Endothelial cell of umbilical vein (primary cell): ENCODE data around the gene MEIG1. TPM values are rescaled to one million over a fixed set of nuclear protein-coding genes. Genes with fewer than 3 reads are reported as not detected.

ENCODE experiments used
- polyA plus RNA-seq, 4 experiments: library from polyadenylated mRNA; depleted of rRNA in 3 of 4; stranded (reverse) in 3 of 4; unstranded in 1 of 4; fragments of >200 nt; gene quantifications; 2 replicates each; pipeline versions ENCODE4 v1.2.1 to v1.2.3, GENCODE V29; 2011 to 2012; ENCODE audit warnings: missing spikeins in 1 of 4
- total RNA-seq: library from RNA; stranded (reverse); gene quantifications from 2 replicates; pipeline ENCODE4 v1.2.3, GENCODE V29; 2021

Gene MEIG1
- total and polyA plus RNA-seq, 2 donors (not counting 3 experiments of a cell fraction or from before 2014, with no cell fraction given): 0.23 TPM; not detected in 1

Other genes with a start within 250 kb of the MEIG1 start
- 168 and 176 TPM in 2 replicates for gene FAM107B, start 184.5 kb upstream of the MEIG1 start, total RNA-seq
- gene FAM107B, start 184.5 kb upstream of the MEIG1 start, polyA plus RNA-seq: 27.0 and 39.2 TPM in 2 replicates
- 0.58 and 0.99 TPM in 2 replicates for gene CDNF, start 121.4 kb upstream of the MEIG1 start, total RNA-seq
- 0.25 and 0.40 TPM in 2 replicates for gene CDNF, start 121.4 kb upstream of the MEIG1 start, polyA plus RNA-seq
- 15.7 and 18.0 TPM in 2 replicates for gene HSPA14, start 121.1 kb upstream of the MEIG1 start, total RNA-seq
- gene HSPA14, start 121.1 kb upstream of the MEIG1 start, polyA plus RNA-seq: 5.1 and 7.6 TPM in 2 replicates
- 13.1 and 13.6 TPM in 2 replicates for gene MSANTD7, start 121.1 kb upstream of the MEIG1 start, total RNA-seq
- gene MSANTD7, start 121.1 kb upstream of the MEIG1 start, polyA plus RNA-seq: 4.1 and 4.8 TPM in 2 replicates
- gene SUV39H2, start 80.5 kb upstream of the MEIG1 start, total RNA-seq: 25.8 and 29.9 TPM in 2 replicates
- 4.8 and 5.7 TPM in 2 replicates for gene SUV39H2, start 80.5 kb upstream of the MEIG1 start, polyA plus RNA-seq
- 11.0 and 15.8 TPM in 2 replicates for gene DCLRE1C, start 5.3 kb upstream of the MEIG1 start, total RNA-seq
- gene DCLRE1C, start 5.3 kb upstream of the MEIG1 start, polyA plus RNA-seq: 1.8 and 2.1 TPM in 2 replicates
- gene OLAH, start 84.6 kb downstream of the MEIG1 start, total RNA-seq: 0.48 and 0.51 TPM in 2 replicates
- 0.13 and 0.26 TPM in 2 replicates for gene OLAH, start 84.6 kb downstream of the MEIG1 start, polyA plus RNA-seq
- gene ACBD7, start 129.4 kb downstream of the MEIG1 start, total RNA-seq: 1.7 and 2.8 TPM in 2 replicates
- 1.2 TPM in 2 replicates for gene ACBD7, start 129.4 kb downstream of the MEIG1 start, polyA plus RNA-seq
- 10.3 and 10.6 TPM in 2 replicates for gene RPP38, start 138.0 kb downstream of the MEIG1 start, total RNA-seq
- gene RPP38, start 138.0 kb downstream of the MEIG1 start, polyA plus RNA-seq: 9.0 and 10.8 TPM in 2 replicates
- 109 and 110 TPM in 2 replicates for gene NMT2, start 209.3 kb downstream of the MEIG1 start, total RNA-seq
- gene NMT2, start 209.3 kb downstream of the MEIG1 start, polyA plus RNA-seq: 31.9 and 39.0 TPM in 2 replicates